Measurements from ENCODE around the gene ZNF512B.
"Not testable (repeated sequence)": the region's sequence is repeated elsewhere in the genome, so short reads cannot be mapped to it uniquely, and the experiment has no call there.

Gene ZNF512B

GRCh38 chr20:63932606-63933160 is 37.0 kb downstream of the ZNF512B start:
- no peak for DNase-seq

DNA sequence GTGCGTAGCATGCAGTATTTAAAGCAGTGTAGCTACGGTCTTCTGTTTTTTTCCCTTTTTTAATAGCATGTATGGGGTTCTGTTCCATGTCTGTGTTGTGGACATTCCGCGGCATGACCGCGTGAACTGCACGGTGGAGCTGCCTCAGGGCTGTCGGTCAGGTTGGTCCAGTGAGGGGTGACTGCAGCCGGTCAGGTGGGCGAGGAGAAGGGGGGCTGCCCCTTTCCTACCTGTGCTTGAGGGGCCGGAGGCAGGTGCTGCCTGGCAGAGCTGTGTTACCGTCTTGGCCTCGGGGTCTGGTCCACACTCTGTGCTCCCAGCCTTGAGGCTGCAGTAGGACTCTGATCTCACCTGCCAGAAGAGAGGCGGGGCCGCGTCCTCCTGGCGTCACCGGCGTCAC is 38.0 kb downstream of the ZNF512B start:
- DNase-seq: no peak

DNA sequence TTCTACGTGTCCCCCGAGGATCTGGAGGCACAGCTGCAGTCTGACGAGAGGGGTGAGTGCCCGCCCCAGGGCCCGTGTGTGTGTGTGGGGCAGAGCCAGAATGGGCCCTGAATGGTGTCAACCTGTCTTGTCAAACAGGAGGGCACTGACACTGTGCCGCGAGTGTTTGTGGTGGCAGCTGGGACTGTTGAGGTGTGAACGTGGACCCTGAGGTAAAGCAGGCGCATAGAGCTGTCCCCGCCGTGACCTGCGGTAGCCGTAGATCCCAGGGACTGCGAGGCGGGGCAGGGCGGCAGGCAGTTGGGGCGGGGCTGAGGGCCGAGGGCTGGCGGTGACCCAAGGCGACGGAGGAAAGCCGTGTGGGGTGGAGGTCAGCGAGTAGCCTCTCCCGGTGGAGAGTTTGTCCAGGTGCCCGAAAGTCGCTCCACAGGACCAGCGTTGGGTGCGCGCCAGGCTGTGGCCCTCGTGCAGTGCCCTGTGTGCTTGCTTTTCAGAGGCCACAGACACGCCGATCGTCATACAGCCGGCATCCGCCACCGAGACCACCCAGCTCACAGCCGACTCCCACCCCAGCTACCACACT is 38.7 kb downstream of the ZNF512B start:
- no peak for DNase-seq

DNA sequence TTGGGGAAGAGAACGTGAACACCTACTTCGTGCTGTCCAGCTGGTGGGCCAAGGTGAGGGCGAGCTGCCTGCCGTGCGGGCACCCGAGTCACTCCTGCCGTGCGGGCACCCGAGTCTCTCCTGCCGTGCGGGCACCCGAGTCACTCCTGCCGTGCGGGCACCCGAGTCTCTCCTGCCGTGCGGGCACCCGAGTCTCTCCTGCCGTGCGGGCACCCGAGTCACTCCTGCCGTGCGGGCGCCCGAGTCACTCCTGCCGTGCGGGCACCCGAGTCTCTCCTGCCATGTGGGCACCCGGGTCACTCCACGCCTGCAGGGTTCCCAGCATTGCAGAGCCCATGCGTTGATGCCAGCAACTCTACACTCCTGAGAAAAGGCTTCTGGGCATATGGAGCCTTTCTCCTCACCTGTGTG is 40.3 kb downstream of the ZNF512B start:
- DNase-seq: not testable (repeated sequence)

DNA sequence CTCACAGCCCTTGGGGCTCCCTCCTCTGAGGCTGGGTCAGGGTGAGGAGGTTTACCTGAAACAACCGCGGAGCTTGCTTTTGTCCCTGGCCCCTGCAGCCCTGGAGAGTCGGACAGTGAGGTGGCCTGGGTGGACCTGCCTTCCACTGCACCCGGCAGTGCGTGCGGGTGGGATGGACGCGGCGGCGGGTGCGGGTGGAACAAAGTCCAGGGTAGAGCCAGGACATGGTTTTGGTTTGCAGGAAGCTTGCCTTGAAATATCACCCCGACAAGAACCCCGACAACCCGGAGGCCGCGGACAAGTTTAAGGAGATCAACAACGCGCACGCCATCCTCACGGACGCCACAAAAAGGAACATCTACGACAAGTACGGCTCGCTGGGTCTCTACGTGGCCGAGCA is 40.7 kb downstream of the ZNF512B start:
- no peak for DNase-seq

DNA sequence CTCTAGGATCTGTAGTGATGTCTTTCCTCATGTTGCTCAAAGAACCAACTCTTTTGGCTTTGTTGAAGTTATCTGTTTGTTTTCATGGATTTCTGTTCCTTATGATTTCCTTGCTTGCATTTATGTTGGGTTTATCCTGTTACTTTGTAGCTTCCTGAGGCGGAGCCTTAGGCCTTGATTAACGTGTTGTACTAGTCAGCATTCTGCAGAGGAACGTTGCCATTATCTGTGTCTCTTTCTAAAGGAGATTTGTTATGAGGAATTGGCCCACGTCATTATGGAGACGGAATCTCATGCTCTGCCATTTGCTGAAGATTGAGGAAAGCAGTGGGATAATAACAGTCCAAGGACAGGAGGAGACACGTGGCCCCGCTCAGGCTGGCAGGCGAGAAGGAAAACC is 43.4 kb downstream of the ZNF512B start:
- no peak for DNase-seq

GRCh38 chr20:63924241-63924640 is 45.5 kb downstream of the ZNF512B start:
- DNase-seq: no peak

- no peak for DNase-seq
Observed at GRCh38 chr20:63923651-63924050, 46.1 kb downstream of the ZNF512B start.

DNA sequence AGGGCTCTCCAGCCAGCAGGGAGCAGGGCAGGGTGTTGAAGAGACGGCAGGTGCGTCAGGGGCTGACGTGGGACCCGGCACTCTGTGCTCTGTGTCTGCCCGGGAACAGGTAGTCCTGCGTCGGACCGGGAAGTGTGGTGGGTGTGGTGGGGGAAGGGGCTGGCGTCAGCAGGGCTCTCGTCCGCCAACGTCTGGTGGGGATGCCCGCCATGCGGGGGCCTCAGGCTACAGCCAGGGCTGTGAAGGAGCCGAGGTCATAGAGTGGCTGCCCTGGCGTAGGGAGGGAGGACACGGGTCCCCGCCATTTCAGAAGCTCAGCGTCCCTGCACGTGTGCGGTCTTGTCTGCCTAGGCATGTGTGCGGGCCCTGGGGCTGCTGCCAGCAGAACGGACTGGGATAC is 49.5 kb downstream of the ZNF512B start:
- DNase-seq: no peak

DNA sequence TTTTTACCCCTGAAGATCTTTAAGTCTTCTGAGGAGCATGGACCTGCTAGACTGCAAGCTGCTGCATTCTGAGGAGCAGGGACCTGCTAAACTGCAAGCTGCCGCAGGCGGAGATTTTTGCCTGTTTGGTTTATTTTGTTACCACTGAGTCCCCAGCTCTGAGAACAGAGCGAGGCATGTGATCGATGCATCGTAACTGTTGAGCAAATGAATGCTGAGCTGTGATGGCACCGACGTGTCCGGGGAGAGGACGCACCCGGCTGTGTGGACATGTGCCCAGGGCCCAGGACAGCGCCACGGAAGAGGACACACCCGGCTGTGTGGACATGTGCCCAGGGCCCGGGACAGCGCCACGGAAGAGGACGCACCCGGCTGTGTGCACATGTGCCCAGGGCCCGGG is 50.6 kb downstream of the ZNF512B start:
- no peak for DNase-seq

- DNase-seq: no peak
Observed at GRCh38 chr20:63917811-63918210, 51.9 kb downstream of the ZNF512B start.

- not testable (repeated sequence) for DNase-seq
Observed at GRCh38 chr20:63916371-63916939, 53.3 kb downstream of the ZNF512B start.

DNA sequence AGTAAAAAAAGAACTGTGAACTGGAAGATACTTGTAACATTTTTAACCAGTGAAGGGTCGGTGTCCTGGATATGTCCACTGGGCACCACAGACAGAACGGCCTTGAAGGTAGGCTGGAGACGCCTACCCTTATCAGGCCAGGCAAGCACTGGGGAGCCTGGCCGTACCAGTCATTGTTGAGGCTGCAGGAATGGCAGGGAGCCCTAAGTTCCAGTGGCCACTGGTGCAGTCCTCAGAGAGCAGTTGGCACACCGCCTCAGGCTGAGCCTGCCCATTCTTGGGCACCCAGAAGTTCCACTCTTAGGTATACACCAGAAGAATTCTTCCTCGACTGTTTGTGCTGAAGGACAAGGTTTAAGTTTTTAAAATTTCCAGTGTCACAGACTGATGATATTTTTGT is 54.3 kb downstream of the ZNF512B start:
- DNase-seq: no peak

DNA sequence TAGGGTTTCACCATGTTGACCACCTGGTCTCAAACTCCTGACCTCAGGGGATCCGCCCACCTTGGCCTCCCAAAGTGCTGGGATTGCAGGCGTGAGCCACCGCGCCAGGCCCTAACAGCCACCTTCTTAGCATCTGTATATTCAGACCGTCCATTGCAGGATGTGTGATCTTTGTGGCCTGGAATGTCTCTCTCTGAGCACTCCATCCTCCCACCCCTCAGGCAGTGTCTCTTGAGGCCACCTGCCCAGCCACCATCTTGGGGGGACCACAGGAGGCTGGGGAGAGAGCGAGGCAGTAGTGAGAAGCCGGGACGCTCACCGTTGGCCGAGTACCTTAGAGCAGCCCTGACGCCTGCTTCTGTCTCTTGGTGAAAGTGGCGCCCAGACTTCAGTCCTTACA is 56.0 kb downstream of the ZNF512B start:
- DNase-seq: no peak

DNA sequence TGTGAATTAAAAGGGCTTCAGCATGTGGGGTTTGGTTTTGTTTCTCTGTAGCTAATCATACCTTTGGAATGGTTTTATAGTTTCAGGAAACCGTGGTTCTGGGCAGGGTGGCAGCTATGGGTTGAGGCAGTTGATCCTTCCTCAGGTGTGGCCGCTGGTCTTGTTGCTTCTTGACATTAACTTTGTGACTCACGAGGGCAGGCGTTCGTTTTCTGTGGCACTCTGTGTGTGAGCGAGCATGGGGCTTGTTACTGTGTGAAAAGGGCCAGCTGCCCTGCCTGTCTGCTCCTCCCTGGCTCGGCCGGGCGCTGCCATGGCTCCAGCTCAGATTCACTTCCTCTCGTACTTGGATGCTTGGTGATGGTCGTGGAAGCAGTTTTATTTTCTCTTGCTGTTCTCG is 58.6 kb downstream of the ZNF512B start:
- DNase-seq: no peak

DNA sequence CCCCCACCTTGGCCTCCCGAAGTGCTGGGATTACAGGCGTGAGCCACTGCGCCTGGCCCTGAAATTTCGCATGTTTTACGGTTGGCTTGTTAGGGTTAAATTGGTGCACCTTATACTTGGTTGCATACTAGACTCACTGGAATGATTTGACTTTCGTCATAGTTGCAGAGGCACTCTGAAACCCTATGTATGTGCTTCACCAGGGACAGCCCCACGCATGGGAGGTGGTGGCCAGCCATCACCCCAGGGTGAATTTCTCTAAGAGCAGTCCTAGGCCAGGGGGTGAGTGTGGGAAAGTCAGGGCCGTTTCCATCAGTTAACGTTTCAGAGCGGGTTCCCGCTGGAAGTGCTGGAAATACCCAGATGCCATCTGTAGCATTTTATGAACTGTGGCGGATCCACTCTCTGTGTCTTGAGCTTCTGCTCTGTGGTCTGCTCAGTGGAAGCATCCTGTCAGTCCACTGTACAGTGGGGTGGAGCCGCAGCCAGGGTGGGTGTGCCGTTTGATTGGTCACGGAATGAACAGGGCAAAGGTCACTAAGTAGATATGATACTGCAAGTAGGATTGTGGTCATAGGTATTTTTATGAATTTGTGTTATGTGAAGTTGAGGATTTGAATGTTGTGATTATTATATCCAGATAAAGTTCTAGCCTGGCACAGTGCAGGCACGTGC is 61.6 kb downstream of the ZNF512B start:
- DNase-seq: no peak

All from SIG-M5 (cell line).